ENCODE measurements around the gene ATAD3B.

DNA sequence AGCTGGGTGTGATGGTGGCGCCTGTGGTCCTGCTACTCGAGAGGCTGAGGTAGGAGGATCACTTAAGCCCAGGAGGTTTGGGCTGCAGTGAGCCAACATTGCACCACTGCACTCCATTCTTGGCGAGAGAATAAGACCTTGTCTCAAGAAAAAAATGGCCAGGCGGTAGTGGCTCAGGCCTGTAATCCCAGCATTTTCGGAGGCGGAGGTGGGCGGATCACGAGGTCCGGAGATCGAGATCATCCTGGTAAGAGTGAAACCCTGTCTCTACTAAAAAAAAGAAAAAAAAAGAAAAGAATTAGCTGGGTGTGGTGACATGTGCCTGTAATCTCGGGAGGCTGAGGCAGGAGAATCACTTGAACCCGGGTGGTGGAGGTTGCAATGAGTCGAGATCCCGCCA is 11.3 kb downstream of the ATAD3B start:
- TF ChIP-seq CTCF (IDR thresholded peaks at IDR 0.05; ENCODE audit: poor library complexity, severe bottlenecking) (no peak), POLR2AphosphoS5 (IDR thresholded peaks at IDR 0.05) (no peak), SMC3 (conservative IDR thresholded peaks at IDR 0.05; ENCODE audit: poor library complexity) (no peak), RAD21 (conservative IDR thresholded peaks at IDR 0.05) (no peak), EZH2 (IDR thresholded peaks at IDR 0.05; ENCODE audit: borderline replicate concordance, insufficient read depth, low read length, poor library complexity, severe bottlenecking) (no peak)
- TF ChIP-seq, protein P1, sequence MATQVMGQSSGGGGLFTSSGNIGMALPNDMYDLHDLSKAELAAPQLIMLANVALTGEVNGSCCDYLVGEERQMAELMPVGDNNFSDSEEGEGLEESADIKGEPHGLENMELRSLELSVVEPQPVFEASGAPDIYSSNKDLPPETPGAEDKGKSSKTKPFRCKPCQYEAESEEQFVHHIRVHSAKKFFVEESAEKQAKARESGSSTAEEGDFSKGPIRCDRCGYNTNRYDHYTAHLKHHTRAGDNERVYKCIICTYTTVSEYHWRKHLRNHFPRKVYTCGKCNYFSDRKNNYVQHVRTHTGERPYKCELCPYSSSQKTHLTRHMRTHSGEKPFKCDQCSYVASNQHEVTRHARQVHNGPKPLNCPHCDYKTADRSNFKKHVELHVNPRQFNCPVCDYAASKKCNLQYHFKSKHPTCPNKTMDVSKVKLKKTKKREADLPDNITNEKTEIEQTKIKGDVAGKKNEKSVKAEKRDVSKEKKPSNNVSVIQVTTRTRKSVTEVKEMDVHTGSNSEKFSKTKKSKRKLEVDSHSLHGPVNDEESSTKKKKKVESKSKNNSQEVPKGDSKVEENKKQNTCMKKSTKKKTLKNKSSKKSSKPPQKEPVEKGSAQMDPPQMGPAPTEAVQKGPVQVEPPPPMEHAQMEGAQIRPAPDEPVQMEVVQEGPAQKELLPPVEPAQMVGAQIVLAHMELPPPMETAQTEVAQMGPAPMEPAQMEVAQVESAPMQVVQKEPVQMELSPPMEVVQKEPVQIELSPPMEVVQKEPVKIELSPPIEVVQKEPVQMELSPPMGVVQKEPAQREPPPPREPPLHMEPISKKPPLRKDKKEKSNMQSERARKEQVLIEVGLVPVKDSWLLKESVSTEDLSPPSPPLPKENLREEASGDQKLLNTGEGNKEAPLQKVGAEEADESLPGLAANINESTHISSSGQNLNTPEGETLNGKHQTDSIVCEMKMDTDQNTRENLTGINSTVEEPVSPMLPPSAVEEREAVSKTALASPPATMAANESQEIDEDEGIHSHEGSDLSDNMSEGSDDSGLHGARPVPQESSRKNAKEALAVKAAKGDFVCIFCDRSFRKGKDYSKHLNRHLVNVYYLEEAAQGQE (IDR thresholded peaks at IDR 0.05; ENCODE audit: borderline replicate concordance) = no peak
